HG02938 (cell line): ENCODE data around the gene TMEM167A.
A peak's percentile ranks its signal among the peaks of the same experiment; 100 is the strongest.
"Not testable (repeated sequence)": the region's sequence is repeated elsewhere in the genome, so short reads cannot be mapped to it uniquely, and the experiment has no call there.

Source experiments
- ATAC-seq: cut with Tn5 transposase; IDR thresholded peaks from one replicate; pipeline ENCODE4 v1.9.1; 2021; ENCODE audit warnings: mild to moderate bottlenecking, moderate library complexity; ENCODE audit not compliant: unreplicated experiment

Gene TMEM167A

DNA sequence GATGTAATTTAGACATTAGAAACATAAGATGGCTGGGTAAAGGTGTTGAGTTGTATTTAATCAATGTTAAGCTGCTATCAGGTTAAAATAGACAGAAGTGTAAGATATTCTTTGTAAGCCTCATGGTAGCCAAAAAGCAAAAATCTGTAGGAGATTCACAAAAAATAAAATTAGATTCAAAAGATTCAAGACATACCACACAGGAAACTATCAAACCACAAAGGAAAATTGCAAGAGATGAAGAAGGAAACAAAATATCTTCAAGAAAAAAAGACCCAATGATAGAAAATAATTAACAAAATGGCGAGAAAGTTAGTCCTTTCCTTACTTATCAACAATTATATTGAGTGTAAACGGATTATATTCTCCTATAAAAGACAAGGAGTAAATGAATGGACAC lies 15.4 kb upstream of the TMEM167A start:
- ATAC-seq = no peak

DNA sequence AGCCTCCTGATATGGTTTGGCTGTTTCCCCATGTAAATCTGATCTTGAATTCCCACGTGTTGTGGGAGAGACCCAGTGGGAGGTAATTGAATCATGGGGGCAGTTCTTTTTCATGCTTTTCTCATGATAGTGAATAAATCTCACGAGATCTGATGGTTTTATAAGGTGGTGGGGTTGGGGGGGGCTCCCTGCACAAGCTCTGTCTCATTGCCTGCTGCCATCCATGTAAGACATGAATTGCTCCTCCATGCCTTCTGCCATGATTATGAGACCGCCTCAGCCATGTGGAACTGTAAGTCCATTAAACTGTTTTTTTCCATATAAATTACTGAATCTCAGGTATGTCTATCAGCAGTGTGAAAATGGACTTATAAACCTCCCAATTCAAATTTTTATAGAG lies 13.0 kb upstream of the TMEM167A start:
- no peak for ATAC-seq

GRCh38 chr5:83085106-83085505 lies 7.9 kb upstream of the TMEM167A start:
- no peak for ATAC-seq

- no peak for ATAC-seq
Observed at GRCh38 chr5:83084336-83084735, 7.1 kb upstream of the TMEM167A start.

DNA sequence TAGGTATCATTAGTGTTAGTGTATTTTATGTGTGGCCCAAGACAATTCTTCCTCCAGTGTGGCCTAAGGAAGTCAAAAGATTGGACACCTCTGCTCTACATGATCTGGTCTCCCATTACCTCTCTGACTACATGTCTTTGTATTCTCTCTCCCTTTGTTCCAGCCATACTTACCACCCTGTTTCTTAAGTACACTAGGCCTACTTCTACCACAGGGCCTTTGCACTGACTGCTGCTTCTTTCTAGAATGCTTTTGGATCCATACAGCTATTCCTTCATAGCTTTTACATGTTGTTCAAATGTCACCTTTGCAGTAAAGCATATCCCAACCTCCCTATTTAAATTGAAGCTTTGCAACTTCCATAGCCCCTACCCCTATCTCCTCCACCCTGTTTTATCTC lies 5.6 kb upstream of the TMEM167A start:
- ATAC-seq = no peak

DNA sequence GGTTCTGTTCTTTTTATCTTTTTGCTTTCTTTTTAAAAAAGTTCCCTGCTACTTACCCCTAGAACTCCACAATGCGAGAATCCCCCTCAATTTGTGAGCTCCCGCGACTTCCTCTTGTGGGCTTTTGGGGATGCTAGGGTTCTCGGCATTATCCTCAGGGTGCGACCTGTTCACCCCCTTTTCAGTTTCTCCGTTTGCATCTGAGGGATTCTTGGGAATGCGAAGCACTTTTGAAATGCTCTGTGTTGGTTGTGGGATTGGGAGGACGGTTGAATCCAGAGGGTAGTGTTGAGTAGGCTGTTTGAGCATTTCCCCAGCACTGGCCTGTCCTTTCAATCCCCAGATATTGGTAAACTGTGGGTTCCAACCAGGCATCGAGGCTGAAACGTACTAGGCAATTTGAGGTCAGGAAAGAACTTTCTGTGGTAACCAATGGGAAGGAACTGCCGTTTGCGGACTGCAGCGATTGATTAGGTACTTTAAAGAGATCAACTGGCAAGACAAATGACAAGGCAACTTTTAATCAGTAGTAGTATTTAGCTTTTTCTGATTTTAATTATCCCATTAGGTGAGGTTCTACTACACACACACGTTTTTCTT lies 568 bp upstream of the TMEM167A start:
- peak; percentile 1 for ATAC-seq

DNA sequence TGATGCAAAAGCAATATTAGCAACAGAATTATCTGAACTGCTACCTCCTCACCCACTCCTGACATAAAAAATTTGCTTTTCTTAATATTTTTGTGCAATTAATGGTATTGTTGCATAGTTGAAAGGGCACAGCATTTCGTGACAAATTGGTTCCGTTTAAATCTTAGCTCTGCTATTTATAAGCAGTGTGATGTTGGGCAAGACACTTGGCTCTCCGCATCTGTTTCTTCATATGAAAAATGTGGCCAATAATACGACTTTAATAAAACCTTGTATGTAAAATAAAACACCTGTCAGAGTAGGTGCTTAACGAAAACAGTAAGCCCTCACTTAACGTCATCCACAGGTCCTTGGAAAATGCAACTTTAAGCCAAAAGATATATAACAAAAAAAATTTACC lies 4.2 kb downstream of the TMEM167A start:
- ATAC-seq = no peak

DNA sequence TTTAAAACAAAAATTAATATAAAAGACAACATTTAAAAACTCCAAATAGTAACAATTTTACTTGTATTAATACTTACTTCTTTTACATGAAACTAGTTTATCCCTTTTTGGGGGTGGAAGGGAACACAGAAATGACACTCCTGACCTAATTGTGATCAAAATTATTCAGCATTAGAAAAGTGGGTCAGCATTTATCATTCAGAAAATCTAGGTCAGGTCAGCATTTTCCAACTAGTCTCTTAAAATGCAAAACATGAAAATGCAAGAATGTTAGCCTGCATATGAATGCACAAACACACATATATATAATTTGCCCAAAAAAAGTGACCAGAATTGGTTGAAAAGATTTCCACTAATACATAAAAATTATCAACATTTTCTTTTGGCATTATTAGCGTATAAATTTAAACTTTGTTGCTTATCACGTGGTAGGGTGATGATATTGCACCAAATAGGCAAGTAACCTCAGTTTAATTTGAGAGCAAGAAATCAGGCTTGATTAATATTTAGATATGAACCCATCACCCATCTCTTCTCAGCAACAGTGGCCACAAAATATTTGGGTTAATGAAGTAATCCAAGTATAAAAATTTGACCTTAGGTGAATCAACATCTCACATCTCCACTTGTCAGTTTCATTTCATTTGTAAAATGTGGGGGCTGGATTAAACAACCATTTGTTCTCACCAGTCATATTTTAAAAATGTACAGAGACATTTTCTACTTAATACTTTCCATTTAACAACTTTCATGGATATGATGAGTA lies 5.7 kb downstream of the TMEM167A start:
- ATAC-seq = no peak

DNA sequence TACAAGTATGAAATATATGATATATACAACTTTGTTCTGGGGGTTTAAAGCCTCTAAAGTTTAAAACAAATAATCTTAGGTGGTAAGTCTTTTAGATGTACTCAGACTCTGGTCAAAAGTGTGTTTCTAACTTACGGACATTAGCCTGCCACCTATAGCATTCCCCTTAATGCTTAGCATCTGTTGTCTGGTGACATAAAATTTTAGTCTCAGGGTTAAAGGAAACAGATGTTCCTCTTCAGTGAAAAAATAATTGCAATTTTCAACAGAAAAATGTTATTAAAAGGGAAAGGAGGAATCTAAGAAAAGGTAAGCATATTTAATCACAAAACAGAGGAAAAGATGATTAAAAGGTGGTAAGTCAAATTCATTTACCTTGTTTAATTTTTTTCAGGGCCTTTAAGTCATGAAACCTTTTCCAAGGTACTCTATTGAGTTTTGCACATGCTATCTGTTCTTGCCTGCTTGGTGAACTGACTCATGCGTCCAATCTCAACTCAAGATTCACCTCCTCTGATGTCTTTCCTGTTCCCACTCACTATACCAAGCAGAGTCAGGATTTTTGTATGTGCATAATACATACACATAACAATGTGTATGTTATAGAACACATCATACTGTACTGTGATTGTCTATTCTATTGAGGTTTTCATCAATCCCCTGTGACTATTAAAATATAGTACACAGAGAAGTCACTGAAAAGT lies 7.9 kb downstream of the TMEM167A start:
- ATAC-seq = no peak

- ATAC-seq = not testable (repeated sequence)
Observed at GRCh38 chr5:83067377-83067776, 9.8 kb downstream of the TMEM167A start.

- ATAC-seq = no peak
Observed at GRCh38 chr5:83066548-83067110, 10.6 kb downstream of the TMEM167A start.

- ATAC-seq = no peak
Observed at GRCh38 chr5:83059341-83059740, 17.9 kb downstream of the TMEM167A start.

GRCh38 chr5:83058726-83059125 lies 18.5 kb downstream of the TMEM167A start:
- ATAC-seq = no peak

DNA sequence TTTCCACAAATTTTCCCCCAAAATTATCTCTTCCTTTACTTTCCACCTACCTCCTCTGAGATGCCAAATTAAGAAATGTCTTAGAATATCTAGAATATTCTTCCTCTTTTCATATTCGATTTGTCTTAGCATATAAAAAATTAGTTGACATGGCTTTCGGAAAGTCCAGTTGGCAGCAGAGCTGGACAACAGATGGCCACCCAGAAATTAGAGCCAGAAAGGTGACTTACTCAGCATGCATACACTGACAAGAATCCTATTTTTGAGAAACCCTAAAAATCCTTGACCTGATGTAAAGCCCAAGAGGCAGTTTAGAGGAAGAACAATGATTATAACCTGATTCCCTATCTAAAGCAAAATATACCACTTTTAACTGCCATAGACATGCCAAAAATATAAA lies 22.0 kb downstream of the TMEM167A start:
- ATAC-seq = no peak

DNA sequence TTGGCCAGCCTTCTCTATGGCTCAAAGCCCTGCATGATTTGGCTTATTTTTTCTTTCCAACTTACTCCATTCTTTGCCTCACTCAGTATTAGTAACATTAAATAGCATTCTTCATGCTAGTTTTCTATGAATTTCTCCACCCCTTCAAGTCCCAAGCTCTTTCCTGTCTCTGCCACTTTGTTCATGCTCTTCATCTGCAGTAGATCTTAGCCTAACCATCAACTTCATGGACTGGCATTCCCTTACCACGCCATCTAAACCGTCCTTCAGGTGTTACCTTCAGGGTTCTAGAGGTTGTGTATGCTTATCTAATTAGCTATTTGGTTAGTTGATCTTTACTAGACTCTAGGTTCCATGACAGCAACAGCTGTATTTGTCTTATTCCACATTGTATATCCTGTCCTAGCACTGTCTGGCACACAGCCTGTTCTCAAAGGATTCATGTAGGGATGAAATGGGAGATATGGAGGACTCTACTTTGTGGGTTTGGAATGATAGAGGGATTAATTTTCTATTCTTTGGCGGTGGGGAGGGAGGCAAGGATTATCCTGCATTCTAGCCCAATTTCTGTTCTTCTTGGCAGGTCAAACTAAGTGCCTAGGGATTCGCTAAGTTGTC lies 26.4 kb downstream of the TMEM167A start:
- no peak for ATAC-seq

- ATAC-seq = no peak
Observed at GRCh38 chr5:83049370-83049885, 27.8 kb downstream of the TMEM167A start.

DNA sequence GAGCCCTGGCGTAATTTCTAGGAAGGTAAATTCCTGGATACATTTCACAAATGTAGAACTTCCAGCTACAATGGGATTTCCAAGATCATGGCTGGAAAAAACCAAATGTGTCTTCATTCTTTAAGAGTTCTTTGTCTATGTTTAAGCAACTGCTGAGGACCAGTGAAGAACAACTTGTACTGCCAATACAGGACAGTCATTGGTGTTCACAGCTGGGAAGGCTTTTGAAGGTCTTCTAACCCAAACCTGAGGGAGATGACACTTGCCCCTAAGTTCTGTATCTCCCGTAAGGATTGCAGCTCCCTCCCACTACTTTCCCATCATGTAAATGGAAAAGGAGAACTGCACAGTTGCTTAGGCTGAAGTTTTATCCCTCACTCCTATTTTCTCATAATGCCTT lies 28.4 kb downstream of the TMEM167A start:
- ATAC-seq = no peak

DNA sequence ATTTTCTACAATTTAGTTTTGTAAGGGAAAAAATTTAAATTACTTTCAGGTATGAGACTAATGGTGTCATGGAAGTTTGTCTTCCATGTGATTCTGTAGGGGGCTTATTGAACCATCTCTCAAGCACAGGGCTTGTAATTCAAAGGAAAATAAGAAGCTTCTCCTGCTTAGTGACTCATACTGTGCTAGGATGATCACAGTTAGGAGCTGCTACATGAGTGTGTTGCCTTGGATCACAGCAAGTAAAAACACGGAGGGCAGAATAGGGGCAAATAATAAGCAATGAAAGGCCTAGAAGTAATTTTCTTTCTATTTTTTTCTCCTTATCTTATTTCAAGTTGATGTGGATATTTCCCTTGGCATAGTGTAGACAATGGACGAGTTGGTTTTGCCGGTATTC lies 28.9 kb downstream of the TMEM167A start:
- ATAC-seq = no peak

- ATAC-seq = no peak
Observed at GRCh38 chr5:83044926-83045325, 32.3 kb downstream of the TMEM167A start.

- no peak for ATAC-seq
Observed at GRCh38 chr5:83042507-83042906, 34.7 kb downstream of the TMEM167A start.

DNA sequence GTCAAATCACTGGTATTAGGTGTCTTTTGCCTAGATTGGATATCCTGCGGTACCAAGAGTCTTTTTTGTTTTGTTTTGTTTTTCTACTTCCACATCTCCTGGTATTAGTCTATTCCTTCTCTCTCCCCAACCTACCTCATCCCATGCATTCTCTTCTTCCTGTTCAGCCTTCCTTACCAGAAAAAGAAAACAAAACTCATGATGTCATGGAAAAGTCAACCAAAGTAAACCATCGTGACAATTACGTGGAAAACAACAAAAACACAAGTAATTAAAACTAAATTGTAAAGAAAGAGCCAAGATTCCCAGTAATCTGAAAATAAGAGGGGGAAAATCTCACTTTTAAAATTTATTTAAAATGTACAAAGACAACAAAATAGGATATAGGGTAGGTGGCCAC lies 38.3 kb downstream of the TMEM167A start:
- ATAC-seq = no peak
